HL-60/S4 treated with retinoic acid at 250 ng/mL for 4 days and 3 days (cell line): ENCODE data around the gene HOXA9.

Experiments
- in situ Hi-C: fragments of 300-500 bp; cut with MboI; formaldehyde crosslinking; loops from 2 replicates; pipeline ENCODE4 v1.7.0; 2022; ENCODE audit warnings: low sequenced_read_pairs

Gene HOXA9

DNA sequence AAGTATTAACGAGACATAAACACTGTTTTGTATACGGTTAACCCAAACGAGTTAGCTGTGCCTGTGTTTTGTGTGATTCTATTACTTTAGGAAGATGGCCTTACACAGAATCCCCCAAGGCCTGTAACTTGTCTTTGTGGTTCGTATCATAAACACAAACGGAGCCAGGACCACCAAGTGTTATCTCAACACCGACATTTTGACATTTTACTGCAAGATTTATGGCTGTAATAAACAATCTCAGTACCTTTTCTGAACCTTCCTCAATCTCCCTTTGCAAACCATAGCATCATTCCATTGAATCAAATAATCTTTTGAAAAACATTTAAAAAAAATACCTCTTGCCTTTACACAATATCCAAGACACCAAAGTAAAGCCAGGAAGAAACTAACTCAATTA, 32.4 kb downstream of the HOXA9 start:
- in situ Hi-C loops = no loop called here

DNA sequence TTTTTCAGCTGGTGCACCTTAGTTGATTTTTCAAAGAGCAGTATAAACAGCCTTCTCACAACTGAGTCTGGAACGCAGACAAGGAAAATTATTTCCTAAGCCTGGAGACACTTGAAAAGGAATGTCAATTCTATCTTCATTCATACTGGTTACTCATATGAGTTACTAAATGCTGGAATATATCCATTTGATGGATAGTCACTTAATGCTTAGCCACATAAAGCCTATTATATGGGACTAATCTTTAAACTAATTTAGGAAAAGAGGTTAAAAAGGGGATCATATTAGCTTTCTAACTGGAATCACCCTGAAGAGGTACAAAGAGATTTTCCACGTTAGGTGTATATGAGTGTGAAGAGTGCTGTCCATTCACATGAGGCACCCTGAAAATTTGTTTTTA, 33.1 kb downstream of the HOXA9 start:
- in situ Hi-C loops = no loop called here

DNA sequence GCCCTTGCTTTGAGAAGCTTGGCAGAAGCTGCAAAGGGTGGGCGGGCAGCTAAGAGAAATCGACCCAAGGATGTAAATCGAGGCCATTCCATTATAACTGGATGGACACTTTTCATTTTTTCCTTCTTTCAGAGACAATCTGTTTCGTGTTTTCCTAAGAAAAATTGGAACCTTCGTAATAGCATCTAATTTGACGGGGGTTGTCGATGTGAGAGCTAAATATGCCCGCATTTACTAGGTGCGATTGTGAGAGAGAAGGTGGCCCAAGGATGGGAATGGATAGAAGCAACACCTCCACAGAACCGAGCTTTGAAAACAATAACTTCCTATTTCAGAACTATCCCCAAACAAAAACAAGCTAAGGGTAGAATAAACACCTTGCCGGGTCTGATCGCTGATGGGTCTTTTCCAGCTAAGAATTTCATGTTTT, 33.9 kb downstream of the HOXA9 start:
- in situ Hi-C loops = no loop called here

DNA sequence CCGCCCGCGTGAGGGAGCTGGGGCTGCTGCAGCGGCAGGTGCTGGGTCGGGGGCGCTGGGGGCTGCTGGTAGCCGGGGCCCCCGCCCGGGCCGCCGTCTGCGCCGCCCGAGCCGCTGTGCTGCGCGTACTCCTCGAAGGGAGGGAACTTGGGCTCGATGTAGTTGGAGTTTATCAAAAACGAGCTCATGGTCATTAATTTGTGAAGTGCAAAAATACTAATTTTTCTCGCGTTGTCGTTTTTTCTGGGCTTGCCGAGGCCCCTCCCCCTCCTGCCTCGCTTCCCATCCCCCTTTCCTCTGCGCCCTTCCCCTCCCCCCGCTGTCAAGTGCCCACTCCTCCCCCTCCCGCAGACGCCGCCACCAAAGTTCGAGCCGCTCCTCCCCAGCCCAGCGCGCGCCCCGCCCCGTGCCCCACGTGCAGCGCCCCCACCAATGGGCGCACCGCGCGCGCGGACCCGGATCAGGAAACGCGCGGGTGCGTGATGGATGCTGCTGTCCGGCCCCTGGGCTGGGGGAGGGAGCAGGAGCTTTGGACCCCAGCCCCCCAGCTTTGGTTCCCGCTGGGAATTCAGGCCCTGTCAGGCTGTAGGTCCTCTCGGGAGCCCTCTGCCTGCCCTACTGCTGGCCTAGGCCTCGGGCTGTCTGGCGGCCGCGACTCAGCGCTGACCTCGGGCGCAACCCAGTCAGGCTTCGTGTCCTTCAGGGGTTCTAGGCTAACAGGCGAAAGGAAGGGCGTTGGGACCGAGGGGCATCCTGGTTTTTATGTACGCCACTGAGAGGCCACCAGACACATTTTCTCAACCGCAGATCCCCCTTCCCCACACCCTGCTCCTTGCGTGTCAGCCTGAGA, 34.6 kb downstream of the HOXA9 start, which contains the start of gene HOXA4:
HOXA4 (minus strand) TSS at position 218 of the 850 bp plus-strand sequence; CDS start at position 194, 24 bp downstream.
- in situ Hi-C loops = no loop called here

DNA sequence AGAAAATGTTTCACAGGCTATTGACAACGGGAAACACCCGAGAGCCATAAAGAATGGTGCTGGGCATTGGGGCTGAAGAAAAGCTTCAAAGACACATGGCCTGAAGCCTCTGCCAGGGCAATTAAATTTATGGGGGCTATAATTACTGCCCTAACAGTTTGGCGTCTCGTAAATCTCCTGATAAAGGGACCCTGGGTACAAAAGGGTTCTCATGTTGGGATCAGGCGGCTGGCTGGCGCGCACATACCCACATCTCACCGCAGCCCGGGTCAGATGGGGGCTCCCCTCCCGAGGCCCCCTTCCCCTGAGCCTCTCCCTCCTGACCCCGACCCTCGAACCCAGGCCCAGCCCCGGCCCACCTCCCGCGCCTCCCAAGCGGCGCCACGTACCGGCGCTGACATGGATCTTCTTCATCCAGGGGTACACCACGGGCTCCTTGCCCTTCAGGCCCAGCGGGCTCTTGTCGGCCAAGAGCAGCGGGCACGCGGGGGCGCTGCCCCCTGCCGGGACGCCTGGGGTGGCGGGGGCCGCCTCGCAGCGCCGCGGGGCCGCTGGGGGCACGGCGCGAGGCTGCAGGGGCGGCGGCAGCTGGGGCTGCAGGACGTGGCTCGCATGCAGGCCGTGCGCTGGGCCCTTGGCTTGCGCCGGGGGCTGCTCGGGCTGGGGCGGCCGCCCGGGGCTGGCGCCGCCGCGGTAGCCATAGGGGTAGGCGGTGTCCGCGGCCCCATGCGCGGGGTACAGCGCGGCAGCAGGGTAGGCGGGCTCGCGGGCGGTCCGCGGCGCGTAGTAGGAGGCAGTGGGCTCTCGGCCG, 35.4 kb downstream of the HOXA9 start:
- in situ Hi-C loops = no loop called here

DNA sequence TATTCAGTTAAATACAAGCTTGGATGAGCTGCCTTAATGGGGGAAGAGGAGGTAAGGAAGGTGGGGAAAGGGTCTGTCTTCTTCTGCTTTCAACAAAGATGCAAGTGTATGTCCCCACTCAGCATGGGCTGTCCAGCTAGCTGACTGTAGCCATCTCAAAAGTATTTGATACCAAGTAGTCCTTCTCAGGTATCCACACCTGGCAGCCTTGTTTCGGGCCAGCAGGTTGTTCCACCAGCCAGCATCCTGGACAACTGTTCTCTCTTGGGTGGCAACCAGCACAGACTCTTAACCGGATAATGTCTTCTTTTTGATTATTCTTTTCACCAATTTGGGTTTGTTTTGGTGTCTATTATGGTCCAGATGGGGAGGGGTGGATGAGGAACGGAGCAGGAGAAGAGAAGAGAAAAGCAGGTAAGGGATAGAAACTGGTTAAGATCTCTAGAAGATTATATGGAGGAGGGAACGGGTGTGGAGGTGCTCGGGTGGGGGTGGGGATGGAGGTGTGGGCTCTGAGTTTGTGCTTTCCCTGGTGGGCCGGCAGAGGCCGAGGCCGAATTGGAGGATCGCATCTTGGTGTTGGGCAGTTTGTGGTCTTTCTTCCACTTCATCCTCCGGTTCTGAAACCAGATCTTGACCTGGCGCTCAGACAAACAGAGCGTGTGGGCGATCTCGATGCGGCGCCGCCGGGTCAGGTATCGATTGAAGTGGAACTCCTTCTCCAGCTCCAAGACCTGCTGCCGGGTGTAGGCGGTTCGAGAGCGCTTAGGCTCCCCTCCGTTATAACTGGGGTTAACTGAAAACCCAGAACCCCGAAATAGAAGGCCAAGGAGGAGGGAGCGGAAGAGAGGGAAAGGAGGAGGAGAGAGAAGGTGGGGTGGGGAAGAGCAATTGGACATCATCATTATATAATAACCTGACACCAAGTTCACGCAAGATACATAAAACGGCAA, 36.3 kb downstream of the HOXA9 start:
- in situ Hi-C loops = no loop called here

DNA sequence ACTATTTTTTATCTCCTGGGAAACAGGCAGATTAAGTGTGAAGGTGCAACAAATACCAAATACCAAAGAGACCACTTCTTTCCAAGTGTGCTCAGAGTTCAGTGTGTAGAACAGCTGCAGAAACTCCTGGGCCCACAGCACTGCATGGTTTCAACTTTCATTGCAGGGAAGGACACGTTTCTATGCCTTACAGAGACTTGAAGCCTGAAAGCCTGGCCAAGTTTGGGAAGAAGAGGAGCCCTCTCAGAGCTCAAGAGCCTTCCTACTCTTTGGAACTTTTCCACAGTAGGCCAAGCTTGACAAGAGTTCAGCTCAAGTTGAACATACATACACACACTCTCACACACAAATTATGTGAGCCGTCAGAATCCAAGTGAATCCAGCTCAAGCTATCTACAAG, 37.3 kb downstream of the HOXA9 start:
- in situ Hi-C loops = no loop called here

DNA sequence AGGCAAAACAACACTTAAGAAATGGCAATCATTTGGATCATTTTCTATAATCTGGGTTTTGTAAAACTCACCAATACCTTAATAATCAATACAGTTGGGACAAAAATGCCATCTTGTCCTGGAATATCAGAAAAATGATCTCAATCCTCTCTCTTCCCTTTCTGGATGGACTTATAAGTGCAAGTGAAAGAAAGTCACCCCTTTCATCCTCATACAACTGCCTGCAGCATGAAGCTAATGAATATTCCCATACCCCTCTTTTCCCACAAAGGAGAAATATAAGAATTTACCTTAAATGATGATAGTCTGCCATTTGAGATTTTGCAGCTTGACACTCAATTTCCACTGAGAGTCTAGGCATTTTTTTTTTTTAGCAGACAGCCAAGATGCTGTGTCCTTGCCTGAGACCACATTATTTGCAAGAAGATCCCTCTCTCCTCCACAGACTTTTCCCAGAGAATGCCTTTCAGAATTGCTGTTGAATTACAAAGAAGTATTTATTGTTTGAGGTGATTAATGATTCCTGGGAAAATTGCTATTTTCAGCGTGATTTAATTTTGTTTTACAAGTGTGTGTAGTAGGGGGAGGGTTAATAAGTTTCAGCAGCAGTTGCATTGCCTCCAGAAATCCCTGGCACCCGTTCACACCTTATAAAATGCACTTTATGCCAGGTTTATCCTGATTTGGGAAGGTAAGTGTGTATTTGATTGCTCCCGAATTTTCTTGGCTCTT, 38.6 kb downstream of the HOXA9 start:
- in situ Hi-C loops = no loop called here

DNA sequence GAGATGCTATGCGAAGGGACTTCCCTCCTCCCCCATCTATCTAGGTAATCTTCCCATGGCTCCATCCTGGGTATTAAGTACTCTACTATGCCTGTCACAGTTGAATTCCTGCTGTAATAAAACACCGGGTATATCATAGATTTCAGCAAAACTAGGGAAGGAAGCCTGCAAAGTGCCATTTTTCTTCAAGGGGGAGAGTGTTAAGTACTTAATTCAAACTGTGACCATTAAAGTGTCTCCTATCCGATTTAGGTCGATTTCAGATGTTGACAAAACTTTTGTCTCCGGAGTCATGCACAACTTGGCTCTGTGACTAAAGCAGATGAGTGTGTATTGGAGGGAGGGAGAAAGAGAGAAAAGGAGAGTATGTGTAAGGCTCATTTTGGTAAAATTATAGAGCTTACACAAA, 39.3 kb downstream of the HOXA9 start:
- in situ Hi-C loops = no loop called here

DNA sequence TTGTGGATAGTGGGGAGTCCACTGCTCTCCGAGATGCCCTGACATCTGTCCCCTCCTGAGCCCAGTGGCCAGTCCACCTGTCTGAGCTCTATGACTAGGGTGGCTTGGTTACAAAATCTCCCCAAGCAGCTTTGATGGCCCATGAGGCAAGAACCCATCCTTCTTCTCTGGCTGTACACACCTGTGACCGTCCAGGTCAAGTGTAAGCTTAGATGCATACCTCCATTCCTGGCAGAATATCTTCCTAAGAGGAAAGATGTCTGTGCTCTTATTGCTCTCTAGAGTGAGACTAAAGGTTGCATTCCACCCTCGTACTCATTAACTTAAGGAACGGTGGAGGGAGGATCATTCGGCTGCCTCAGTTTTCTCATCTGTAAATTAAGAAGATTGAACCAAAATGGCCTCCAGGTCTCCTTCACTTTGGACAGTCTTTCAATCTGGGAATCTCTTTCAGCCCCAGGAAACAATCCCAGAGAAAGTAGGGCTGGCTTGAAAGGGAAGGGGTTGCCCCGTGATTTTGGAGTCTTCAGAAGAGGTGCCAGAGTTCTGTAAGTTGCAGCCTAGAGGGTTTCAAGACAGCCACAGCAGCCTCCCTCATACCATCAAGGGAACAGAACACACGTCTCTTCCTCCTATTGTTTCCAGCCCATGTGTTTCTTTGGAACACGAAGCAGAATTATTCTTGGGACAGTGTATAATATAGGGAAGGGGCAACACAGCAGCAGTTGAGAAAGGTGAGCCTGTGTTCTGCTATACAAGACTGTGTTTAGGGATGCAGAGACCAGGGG, 40.2 kb downstream of the HOXA9 start:
- in situ Hi-C loops = no loop called here

DNA sequence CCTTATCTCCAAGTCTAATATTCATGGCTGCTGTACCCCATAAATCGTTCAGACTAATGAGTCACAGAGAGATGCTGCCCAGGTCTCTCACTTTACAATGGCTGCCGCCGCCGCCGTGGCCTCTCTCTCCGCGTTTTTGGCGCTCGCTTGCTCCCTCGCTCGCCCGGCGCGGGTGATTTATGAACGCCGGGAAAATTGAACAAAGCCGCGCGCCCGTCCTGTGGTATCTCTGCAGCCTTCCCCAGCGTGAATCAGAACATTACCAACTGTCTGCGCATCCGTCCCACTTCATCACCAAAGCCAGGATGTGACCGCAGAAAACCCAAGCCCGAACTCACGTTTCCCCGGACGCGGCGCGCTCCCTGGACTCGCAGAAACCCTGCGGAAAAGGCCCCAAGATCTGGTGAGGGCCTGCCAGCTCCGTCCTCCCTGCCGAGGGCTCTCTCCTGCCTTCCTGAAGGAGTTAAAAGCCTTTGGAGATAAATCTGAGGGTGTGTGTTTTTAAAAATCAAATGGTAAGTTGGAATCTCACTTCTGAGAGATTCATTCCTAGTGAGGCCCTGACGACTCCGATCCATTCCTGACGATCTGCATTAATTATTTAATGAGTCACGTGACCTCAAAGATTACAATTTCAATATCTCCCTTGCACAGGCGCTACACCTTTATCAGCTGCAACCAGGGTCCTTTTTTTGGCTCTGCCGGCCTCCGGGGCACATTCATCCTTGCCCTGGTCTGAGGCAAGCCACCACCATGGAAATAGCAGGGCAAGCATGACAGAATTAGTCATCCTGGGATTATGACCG, 41.0 kb downstream of the HOXA9 start:
- in situ Hi-C loops = no loop called here

DNA sequence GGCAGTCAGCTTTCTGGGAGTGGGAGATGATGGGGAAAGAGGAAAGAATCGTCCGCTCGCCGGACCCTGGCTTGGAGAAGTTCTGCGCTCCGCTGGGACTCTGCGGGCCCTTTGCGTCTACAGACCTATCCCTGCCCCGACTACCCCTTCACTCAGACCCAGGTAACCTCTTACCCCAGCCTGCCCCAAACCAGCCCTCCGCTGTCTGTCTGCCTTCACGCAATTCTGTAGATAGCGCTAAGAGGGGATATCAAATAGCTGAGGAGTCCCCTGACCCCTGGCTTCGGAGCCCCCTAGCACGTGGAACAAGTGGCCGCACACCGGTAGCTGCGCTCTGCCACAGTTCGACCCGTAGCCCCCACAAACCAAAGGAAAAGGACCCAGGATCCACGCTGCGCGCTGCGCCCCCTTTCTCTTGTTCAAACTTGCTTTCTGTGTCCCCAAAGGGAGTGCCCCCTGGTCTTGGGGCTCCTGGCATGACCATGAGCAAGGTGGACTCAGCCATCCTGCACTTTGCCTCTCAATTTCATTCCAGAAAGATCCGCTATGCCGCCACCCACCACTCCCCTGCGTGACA, 41.8 kb downstream of the HOXA9 start:
- in situ Hi-C loops = no loop called here

DNA sequence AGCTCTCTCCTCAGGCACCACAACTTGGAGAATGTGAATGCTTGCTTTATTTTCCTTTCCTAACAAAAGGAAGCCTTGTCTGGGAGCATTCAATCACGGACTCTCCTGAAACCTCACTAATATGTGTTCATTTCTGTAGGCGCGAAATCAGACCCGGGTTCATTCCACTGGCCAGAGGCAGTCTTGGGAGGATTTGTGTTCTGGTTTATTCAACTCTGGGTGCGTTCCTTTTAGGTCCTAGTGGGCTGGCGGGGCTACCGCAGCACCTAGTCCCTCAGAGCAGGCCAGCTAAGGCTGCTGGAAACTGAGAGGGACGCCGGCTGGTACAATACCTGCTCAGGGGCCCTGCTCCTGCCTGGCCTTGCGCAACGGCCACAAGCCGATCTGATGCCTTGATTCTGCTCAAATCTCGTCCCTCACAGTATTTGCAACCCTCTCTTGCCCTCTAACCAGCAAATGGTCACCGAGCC, 42.3 kb downstream of the HOXA9 start:
- in situ Hi-C loops = no loop called here

DNA sequence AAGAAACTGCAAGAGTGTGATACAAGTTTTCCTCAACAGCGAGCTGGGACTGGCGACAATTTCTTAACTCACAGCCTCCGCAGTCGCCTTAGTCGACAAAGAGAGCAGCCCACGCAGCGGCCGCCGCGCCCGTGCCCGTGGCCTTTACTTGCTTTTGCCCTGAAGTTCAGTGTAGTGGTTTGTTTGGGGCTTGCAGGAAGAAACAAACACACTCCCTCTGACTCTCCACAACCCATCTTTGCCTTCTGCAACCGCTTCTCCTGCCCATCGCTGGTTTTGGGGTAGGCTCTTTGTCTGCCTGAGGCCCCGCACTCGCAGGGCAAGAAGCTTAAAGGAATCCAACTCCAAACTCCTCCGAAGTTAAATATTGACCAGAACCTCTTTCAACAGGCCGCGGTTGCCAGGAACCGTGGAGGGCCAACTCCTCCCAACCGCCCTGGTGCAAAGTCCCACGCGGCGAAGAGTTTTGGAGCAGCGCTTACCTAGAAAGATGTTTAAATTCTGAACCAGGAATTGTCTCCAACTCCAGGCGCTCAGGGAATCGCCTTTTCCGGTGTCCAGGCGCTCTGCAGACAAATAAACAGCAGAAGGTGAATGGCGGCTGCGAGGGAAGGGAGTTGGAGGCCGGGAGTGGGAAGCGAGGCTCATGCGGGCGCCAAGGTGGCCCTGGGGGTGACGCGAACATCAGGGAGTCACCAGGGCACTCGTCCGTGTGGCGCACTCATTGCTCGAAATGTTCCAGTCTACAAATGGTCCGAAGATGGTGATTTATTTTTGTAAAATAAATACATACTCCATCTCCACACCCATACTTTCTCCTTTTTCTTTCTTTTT, 43.0 kb downstream of the HOXA9 start:
- in situ Hi-C loops = no loop called here

DNA sequence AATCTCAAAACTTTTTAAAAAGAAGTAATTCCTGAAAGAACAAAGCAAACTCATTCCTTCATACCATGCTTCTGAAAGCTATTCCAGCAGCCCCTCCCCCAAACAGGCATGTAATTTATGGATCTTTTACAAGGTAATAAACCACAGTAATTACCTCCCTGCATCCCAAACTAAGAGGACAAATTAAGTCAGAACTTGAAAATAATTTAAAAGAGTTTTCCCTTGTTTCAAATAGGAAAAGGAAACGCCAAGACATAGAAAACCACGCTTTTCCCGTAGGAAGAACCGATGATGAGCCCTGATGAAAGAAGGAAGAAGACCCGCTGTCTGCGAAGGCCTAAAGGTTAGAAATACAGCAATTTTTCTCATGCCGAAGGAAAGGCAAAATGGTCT, 43.7 kb downstream of the HOXA9 start:
- in situ Hi-C loops = no loop called here

DNA sequence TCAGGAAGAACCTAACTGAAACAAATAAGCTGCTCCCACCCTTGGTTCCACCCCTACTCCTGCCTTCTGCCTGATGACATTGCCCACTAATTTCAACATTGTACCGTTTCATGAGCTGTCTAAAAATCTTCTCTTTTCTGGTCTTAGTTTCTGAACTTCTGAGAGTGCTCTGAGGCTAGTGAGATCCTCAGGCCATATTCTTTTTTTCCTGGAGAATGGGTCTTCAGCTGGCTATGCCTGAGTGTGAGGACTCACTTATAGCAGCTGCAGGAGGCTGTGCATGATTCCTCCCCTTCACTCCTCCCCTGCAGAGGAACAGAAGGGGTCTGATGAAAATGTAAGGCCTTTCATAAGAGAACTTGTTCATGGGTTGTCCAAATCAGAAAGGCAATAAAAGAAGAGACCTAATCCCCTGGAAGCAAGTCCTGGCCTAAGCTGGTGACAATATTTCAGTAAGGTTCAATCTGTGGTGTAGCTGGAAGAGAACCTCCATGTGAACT, 45.9 kb downstream of the HOXA9 start:
- in situ Hi-C loops = no loop called here

DNA sequence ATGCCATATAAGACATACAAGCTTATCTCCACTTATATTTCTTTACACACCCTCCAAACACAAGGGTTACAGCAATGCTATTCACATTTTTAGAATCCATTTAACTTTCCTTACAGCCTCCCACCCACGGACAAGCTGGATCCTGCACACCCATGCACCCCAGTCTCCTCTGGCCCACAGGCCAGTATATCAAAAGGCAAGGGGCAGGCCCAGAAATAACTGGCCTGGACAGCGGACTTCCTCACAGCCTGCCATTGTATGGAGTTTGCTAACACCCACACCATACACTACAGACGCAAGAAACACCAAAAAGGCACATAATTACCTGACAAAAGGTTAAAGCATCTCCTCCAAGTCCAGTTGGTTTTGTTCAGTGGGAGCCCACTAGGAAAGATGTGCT, 46.8 kb downstream of the HOXA9 start:
- in situ Hi-C loops = no loop called here
